Measurements from ENCODE around the gene NDST1. TPM values are rescaled to one million over a fixed set of nuclear protein-coding genes. Genes with fewer than 3 reads are reported as not detected.

Gene NDST1
- total RNA-seq, 1 experiment from 2014 or later: 33.1 TPM

DNA sequence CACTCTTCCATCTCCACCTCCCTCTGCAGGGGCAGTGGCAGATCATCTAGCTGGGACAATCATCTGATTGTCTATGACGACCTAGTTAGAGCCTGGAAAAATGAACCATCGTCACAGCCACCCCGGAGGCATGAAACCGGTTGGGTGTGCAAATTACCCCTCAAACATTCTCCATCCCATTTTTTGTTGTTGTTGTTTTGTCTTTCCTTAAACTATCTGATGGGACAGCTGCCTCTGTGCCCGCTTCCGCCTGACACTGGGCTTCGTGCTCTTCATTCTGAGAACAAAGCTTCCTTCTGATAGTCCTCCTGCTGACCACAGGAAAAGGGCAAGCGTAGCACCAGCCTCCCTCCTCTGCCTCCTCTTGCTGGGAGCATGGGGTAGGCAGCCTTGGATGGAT, 7.0 kb upstream of the NDST1 start:
- POLR2A ChIA-PET: no interaction called here

More for the DNA sequence above, 7.0 kb upstream of the NDST1 start:
- RAD21 ChIA-PET (ENCODE audit: low non-redundant PET in 1 of 2, low total read pairs in 2 of 2, uncharacterized antibody in 2 of 2, unreplicated experiment in 2 of 2): no interaction called here
- peaks cover 34 to 55% of the 10 kb centered on the region in 2 experiments for H3K4me1 ChIP-seq (ENCODE audit: control insufficient read depth in 1 of 2, insufficient read depth in 2 of 2, low read length in 2 of 2)
- no peak overlapping the region for H2AFZ ChIP-seq (ENCODE audit: low read depth, low read length, poor library complexity, severe bottlenecking)
- no peaks in the 10 kb centered on the region for H3K27me3 ChIP-seq (ENCODE audit: insufficient read depth, low read length)
- TF ChIP-seq, protein P1, sequence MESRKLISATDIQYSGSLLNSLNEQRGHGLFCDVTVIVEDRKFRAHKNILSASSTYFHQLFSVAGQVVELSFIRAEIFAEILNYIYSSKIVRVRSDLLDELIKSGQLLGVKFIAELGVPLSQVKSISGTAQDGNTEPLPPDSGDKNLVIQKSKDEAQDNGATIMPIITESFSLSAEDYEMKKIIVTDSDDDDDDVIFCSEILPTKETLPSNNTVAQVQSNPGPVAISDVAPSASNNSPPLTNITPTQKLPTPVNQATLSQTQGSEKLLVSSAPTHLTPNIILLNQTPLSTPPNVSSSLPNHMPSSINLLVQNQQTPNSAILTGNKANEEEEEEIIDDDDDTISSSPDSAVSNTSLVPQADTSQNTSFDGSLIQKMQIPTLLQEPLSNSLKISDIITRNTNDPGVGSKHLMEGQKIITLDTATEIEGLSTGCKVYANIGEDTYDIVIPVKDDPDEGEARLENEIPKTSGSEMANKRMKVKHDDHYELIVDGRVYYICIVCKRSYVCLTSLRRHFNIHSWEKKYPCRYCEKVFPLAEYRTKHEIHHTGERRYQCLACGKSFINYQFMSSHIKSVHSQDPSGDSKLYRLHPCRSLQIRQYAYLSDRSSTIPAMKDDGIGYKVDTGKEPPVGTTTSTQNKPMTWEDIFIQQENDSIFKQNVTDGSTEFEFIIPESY (IDR thresholded peaks at IDR 0.05; ENCODE audit: extremely low read depth, insufficient replicate concordance, low read length): no peak
- TF ChIP-seq JUND (IDR thresholded peaks at IDR 0.05): no peak
- TF ChIP-seq, protein P2, sequence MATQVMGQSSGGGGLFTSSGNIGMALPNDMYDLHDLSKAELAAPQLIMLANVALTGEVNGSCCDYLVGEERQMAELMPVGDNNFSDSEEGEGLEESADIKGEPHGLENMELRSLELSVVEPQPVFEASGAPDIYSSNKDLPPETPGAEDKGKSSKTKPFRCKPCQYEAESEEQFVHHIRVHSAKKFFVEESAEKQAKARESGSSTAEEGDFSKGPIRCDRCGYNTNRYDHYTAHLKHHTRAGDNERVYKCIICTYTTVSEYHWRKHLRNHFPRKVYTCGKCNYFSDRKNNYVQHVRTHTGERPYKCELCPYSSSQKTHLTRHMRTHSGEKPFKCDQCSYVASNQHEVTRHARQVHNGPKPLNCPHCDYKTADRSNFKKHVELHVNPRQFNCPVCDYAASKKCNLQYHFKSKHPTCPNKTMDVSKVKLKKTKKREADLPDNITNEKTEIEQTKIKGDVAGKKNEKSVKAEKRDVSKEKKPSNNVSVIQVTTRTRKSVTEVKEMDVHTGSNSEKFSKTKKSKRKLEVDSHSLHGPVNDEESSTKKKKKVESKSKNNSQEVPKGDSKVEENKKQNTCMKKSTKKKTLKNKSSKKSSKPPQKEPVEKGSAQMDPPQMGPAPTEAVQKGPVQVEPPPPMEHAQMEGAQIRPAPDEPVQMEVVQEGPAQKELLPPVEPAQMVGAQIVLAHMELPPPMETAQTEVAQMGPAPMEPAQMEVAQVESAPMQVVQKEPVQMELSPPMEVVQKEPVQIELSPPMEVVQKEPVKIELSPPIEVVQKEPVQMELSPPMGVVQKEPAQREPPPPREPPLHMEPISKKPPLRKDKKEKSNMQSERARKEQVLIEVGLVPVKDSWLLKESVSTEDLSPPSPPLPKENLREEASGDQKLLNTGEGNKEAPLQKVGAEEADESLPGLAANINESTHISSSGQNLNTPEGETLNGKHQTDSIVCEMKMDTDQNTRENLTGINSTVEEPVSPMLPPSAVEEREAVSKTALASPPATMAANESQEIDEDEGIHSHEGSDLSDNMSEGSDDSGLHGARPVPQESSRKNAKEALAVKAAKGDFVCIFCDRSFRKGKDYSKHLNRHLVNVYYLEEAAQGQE (IDR thresholded peaks at IDR 0.05; ENCODE audit: low read depth): no peak
- H3K4me3 ChIP-seq (replicated peaks in 1 of 2; ENCODE audit: low read depth in 1 of 2, low read length in 2 of 2): no peak overlapping the region
- ATAC-seq (no peak), DNase-seq (ENCODE audit: low read depth, low spot score) (no peak)
- H3K27ac ChIP-seq (ENCODE audit: low read depth, low read length): no peak overlapping the region
- no peaks in the 10 kb centered on the region for H3K9me2 ChIP-seq (ENCODE audit: insufficient read depth)
- BruUV-seq (replicated peaks): no TSS peak
- intact Hi-C loops (cut with micrococcal nuclease): no loop called here
- H3K36me3 ChIP-seq (ENCODE audit: control insufficient read depth in 1 of 2, insufficient read depth in 2 of 2, low read length in 2 of 2): no peaks in the 10 kb centered on the region
- no peak overlapping the region for H3K4me2 ChIP-seq (ENCODE audit: low read length)
- H3K9me3 ChIP-seq (ENCODE audit: control insufficient read depth in 1 of 2, insufficient read depth in 1 of 2, low read depth in 1 of 2, low read length in 2 of 2): no peaks in the 10 kb centered on the region
- no peak overlapping the region for H3K9ac ChIP-seq (ENCODE audit: low read length)
- H3K79me2 ChIP-seq (ENCODE audit: insufficient read depth, low read length): peaks cover 82% of the 10 kb centered on the region
- CTCF ChIA-PET: no interaction called here
- no peaks in the 10 kb centered on the region for H4K20me1 ChIP-seq (ENCODE audit: insufficient read depth)
